Tibial nerve (tissue), 4 donors: ENCODE data around the gene PSMD9.

Source experiments
- EP300 ChIP-seq, 2 donors: sonication (generic); formaldehyde crosslinking; IDR thresholded peaks; one replicate each; pipeline ENCODE4 v1.6.1; 2017; ENCODE audit warnings: antibody characterized with exemption in 2 of 2, mild to moderate bottlenecking in 1 of 2
- POLR2A ChIP-seq, 2 donors: fragments of 450-650 bp; IDR thresholded peaks; one replicate each; pipeline ENCODE4 v1.6.1; 2017; ENCODE audit warnings: antibody characterized with exemption in 2 of 2, mild to moderate bottlenecking in 2 of 2, moderate library complexity in 2 of 2
- TF ChIP-seq, protein P1 (sequence below), 5 experiments: fragments of 200-600 bp in 3 of 5; fragments of 450-650 bp in 2 of 5; sonication (generic) in 3 of 5; IDR thresholded peaks; one replicate each; pipeline ENCODE4 v1.5.1; 2016 to 2019; ENCODE audit warnings: antibody characterized with exemption in 5 of 5, mild to moderate bottlenecking in 3 of 5, moderate library complexity in 2 of 5

DNA sequence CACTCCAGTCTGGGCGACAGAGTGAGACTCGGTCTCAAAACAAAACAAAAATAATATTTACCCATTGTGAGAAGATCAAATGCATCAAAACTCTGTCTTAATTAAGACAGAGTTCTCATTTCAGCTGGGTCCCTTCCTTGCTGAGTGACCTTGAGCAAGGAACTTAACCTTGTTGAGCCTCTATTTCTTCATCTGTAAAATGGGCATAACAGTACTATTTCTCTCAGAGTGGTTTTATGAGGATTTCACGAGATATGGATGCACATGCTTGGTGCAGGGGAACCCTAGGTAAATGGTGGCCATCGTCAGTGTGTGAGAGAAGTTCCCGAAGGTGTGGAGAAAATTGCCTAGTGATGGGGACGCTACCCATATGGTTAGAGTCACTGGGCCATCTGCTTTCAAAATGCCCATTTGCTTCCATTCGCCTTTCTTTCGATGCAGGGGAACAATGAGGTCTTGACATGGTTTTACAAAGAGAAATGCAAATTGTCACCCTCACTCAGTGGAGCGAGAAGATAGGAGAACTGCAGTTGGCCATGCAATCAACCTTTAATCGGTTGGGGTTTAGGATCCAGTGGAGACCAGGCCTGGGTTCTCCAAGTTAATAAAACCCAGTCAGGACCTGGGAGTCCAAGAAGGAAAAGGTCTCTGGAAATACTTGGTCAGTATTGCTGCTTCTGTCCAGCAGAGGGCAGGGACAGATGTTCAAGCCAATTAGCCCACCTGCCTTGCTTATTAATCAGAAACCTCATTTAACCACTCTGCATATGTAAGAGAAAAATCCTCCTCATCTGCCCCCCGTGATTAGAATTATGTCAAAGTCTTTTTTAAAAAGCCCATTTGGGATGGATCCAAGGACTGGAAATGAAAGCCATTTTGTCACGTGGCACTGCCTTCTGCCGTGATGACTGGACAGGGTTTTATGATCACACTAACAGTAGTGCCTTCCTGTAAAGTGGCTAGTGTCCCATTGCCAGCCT is 67.0 kb downstream of the PSMD9 start:
- TF ChIP-seq, protein P1, sequence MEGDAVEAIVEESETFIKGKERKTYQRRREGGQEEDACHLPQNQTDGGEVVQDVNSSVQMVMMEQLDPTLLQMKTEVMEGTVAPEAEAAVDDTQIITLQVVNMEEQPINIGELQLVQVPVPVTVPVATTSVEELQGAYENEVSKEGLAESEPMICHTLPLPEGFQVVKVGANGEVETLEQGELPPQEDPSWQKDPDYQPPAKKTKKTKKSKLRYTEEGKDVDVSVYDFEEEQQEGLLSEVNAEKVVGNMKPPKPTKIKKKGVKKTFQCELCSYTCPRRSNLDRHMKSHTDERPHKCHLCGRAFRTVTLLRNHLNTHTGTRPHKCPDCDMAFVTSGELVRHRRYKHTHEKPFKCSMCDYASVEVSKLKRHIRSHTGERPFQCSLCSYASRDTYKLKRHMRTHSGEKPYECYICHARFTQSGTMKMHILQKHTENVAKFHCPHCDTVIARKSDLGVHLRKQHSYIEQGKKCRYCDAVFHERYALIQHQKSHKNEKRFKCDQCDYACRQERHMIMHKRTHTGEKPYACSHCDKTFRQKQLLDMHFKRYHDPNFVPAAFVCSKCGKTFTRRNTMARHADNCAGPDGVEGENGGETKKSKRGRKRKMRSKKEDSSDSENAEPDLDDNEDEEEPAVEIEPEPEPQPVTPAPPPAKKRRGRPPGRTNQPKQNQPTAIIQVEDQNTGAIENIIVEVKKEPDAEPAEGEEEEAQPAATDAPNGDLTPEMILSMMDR (IDR thresholded peaks at IDR 0.05) = peak in 4 of 5 experiments; percentile 13 to 28 (median 16)
- TF ChIP-seq POLR2A (IDR thresholded peaks at IDR 0.05) (no peak), EP300 (IDR thresholded peaks at IDR 0.05) (no peak)
